Thyroid gland (tissue), 4 donors: Measurements from ENCODE around the gene MAN2A2. TPM values are rescaled to one million over a fixed set of nuclear protein-coding genes. Genes with fewer than 3 reads are reported as not detected.

ENCODE experiments used
- DNase-seq, 2 donors: peaks; one replicate each; pipeline ENCODE4 v3.0.0-alpha.2; 2019
- H3K27ac ChIP-seq, 3 donors: fragments of 200-600 bp; sonication (generic); 1 replicate in 2 of 3; 2 replicates in 1 of 3; pipeline ENCODE4 v1.5.1; 2016 to 2019; ENCODE audit warnings: mild to moderate bottlenecking in 1 of 3, moderate library complexity in 1 of 3
- H3K27me3 ChIP-seq: fragments of 200-600 bp; sonication (generic); one replicate; pipeline ENCODE4 v1.5.1; 2019
- H3K36me3 ChIP-seq, 2 donors: fragments of 200-600 bp; sonication (generic); one replicate each; pipeline ENCODE4 v1.5.1; 2016 to 2019
- H3K4me1 ChIP-seq, 2 donors: fragments of 200-600 bp; sonication (generic); one replicate each; pipeline ENCODE4 v1.5.1; 2017 to 2019
- H3K4me3 ChIP-seq, 3 donors: fragments of 200-600 bp; sonication (generic); replicated peaks in 1 of 3; 1 replicate in 2 of 3; 2 replicates in 1 of 3; pipeline ENCODE4 v1.5.1; 2016; ENCODE audit warnings: mild to moderate bottlenecking in 1 of 3
- H3K9me3 ChIP-seq: fragments of 200-600 bp; sonication (generic); one replicate; pipeline ENCODE4 v1.5.1; 2017
- POLR2A ChIP-seq, 2 donors: fragments of 450-650 bp; IDR thresholded peaks; one replicate each; pipeline ENCODE4 v1.6.1; 2017; ENCODE audit warnings: antibody characterized with exemption in 2 of 2, mild to moderate bottlenecking in 2 of 2, moderate library complexity in 1 of 2
- WGBS, 2 donors: methylation state at CpG; one replicate each; pipeline ENCODE4 v1.1.5; 2017; 5-methylcytosine and 5-hydroxymethylcytosine counted together
- intact Hi-C: fragments of 100-400 bp; cut with DNase I; formaldehyde crosslinking; loops from one replicate; pipeline ENCODE4 v1.15.1; 2023
- total RNA-seq, 4 donors: library from RNA; depleted of rRNA; stranded (reverse); fragments of >200 nt; gene quantifications; one replicate each; pipeline ENCODE4 v1.2.3, GENCODE V29; 2016
- TF ChIP-seq, protein P1 (sequence below), 6 experiments: fragments of 200-600 bp in 3 of 6; fragments of 450-650 bp in 3 of 6; sonication (generic) in 3 of 6; IDR thresholded peaks; one replicate each; pipeline ENCODE4 v1.5.1; 2016 to 2019; ENCODE audit warnings: antibody characterized with exemption in 6 of 6, mild to moderate bottlenecking in 2 of 6, inconsistent platforms in 1 of 6, moderate library complexity in 1 of 6

MAN2A2 gene
- total RNA-seq, 4 donors from 2014 or later: 30.1 to 129 (median 58.9) TPM

DNA sequence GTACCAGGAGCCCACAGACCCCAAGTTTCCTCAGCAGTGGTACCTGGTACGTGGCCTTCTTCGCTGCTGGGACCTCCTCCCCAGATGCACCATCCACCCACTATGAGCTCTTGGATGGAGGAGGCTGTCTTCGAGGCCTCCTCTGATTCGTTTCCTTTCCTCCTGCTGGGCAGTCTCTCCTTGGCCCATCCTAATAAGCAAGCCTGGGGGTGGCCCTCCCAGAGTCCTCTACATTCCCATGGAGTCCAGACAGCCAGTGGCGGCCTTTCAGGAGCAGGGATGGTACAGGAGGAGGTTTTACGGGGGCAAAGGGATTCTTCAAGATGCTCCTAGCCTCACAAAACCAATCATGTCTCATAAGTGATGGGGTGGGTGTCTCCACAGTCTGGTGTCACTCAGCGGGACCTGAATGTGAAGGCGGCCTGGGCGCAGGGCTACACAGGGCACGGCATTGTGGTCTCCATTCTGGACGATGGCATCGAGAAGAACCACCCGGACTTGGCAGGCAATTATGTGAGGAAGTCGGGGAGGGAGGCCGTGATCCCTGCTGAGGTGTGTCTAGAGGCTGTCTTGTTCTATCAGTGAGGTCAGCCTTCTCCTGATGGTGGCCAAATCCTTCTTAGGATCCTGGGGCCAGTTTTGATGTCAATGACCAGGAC is 26.5 kb upstream of the MAN2A2 start:
- Histone ChIP-seq H3K4me3 (no peak overlapping the region), H3K27me3 (no peaks in the 10 kb centered on the region), H3K9me3 (no peaks in the 10 kb centered on the region), H3K36me3 (peaks cover 57 to 60% of the 10 kb centered on the region in 2 donors), H3K4me1 (peaks cover 24 to 28% of the 10 kb centered on the region in 2 donors), H3K27ac (no peak overlapping the region)
- intact Hi-C loops: loop anchor here (5.0 kb wide), 1 partner anchor 179 kb away; no protein-coding TSS in a partner anchor
- WGBS, 2 donors: 93 to 94% methylated on average over 15 of the region's 15 CpGs
- no peak for DNase-seq
- no peak for TF ChIP-seq POLR2A (IDR thresholded peaks at IDR 0.05)
- TF ChIP-seq, protein P1, sequence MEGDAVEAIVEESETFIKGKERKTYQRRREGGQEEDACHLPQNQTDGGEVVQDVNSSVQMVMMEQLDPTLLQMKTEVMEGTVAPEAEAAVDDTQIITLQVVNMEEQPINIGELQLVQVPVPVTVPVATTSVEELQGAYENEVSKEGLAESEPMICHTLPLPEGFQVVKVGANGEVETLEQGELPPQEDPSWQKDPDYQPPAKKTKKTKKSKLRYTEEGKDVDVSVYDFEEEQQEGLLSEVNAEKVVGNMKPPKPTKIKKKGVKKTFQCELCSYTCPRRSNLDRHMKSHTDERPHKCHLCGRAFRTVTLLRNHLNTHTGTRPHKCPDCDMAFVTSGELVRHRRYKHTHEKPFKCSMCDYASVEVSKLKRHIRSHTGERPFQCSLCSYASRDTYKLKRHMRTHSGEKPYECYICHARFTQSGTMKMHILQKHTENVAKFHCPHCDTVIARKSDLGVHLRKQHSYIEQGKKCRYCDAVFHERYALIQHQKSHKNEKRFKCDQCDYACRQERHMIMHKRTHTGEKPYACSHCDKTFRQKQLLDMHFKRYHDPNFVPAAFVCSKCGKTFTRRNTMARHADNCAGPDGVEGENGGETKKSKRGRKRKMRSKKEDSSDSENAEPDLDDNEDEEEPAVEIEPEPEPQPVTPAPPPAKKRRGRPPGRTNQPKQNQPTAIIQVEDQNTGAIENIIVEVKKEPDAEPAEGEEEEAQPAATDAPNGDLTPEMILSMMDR (IDR thresholded peaks at IDR 0.05): no peak

DNA sequence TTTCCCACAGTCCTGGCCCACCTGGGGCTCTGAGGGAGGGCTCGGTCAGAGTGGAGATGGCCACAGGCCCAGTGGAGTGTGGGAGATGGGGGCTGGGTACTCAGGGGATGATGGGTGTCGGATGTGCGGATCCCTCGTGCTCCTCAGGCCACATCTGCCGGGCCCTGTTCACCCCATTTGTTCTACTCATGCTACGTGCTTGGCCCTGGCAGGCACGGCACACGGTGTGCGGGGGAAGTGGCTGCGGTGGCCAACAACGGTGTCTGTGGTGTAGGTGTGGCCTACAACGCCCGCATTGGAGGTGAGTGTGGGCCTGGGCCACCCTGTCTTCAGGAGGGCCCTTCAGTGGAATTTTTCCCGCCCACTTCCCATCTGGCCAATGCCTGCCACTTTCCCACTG is 25.8 kb upstream of the MAN2A2 start:
- peaks cover 22 to 28% of the 10 kb centered on the region in 2 donors for H3K4me1 ChIP-seq
- H3K27ac ChIP-seq: no peak overlapping the region
- peaks cover 62 to 66% of the 10 kb centered on the region in 2 donors for H3K36me3 ChIP-seq
- TF ChIP-seq POLR2A (IDR thresholded peaks at IDR 0.05): no peak
- TF ChIP-seq, protein P1 (IDR thresholded peaks at IDR 0.05): no peak
- 95 to 98% methylated on average over 13 to 14 of the region's 14 CpGs for WGBS, 2 donors
- no peaks in the 10 kb centered on the region for H3K9me3 ChIP-seq
- DNase-seq: no peak
- no peak overlapping the region for H3K4me3 ChIP-seq
- H3K27me3 ChIP-seq: no peaks in the 10 kb centered on the region
- intact Hi-C loops: loop anchor here (5.0 kb wide), 1 partner anchor 180 kb away; no protein-coding TSS in a partner anchor

DNA sequence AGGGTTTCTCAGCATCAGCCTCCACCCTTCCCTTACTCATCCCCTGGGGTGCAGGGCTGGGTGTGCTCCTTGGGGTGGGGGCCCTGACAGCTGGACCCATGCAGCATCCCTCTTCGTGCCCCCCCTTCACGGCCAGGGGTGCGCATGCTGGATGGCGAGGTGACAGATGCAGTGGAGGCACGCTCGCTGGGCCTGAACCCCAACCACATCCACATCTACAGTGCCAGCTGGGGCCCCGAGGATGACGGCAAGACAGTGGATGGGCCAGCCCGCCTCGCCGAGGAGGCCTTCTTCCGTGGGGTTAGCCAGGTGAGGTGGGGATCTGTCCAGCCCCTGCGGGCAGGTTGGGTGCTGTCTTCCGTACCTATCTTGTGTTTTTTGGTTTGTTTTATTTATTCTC is 25.1 kb upstream of the MAN2A2 start:
- Histone ChIP-seq H3K4me3 (no peak overlapping the region), H3K4me1 (peaks cover 15 to 25% of the 10 kb centered on the region in 2 donors), H3K9me3 (no peaks in the 10 kb centered on the region), H3K36me3 (peaks cover 62 to 66% of the 10 kb centered on the region in 2 donors), H3K27ac (no peak overlapping the region), H3K27me3 (no peaks in the 10 kb centered on the region)
- no peak for DNase-seq
- intact Hi-C loops: loop anchor here (5.0 kb wide), 1 partner anchor 181 kb away; no protein-coding TSS in a partner anchor
- TF ChIP-seq, protein P1 (IDR thresholded peaks at IDR 0.05): no peak
- no peak for TF ChIP-seq POLR2A (IDR thresholded peaks at IDR 0.05)
- WGBS, 2 donors: 93 to 95% methylated on average over 13 of the region's 14 CpGs

DNA sequence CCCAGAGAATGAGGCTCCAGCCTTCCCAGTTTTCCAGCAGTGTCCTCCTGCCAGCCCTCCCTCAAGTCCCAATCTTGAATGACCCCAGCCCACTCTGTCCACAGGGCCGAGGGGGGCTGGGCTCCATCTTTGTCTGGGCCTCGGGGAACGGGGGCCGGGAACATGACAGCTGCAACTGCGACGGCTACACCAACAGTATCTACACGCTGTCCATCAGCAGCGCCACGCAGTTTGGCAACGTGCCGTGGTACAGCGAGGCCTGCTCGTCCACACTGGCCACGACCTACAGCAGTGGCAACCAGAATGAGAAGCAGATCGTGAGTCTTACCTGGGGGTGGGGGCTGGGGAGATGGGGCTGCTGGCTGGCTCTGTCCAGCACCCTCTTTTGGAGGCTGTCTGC is 24.4 kb upstream of the MAN2A2 start:
- Histone ChIP-seq H3K4me1 (peaks cover 13 to 25% of the 10 kb centered on the region in 2 donors), H3K27ac (no peak overlapping the region), H3K9me3 (no peaks in the 10 kb centered on the region), H3K27me3 (no peaks in the 10 kb centered on the region), H3K4me3 (no peak overlapping the region), H3K36me3 (peaks cover 62 to 66% of the 10 kb centered on the region in 2 donors)
- no peak for TF ChIP-seq POLR2A (IDR thresholded peaks at IDR 0.05)
- TF ChIP-seq, protein P1 (IDR thresholded peaks at IDR 0.05): no peak
- 95 to 99% methylated on average over 13 to 14 of the region's 15 CpGs for WGBS, 2 donors
- no peak for DNase-seq
- intact Hi-C loops: loop anchor here (5.0 kb wide), 1 partner anchor 181 kb away; no protein-coding TSS in a partner anchor

DNA sequence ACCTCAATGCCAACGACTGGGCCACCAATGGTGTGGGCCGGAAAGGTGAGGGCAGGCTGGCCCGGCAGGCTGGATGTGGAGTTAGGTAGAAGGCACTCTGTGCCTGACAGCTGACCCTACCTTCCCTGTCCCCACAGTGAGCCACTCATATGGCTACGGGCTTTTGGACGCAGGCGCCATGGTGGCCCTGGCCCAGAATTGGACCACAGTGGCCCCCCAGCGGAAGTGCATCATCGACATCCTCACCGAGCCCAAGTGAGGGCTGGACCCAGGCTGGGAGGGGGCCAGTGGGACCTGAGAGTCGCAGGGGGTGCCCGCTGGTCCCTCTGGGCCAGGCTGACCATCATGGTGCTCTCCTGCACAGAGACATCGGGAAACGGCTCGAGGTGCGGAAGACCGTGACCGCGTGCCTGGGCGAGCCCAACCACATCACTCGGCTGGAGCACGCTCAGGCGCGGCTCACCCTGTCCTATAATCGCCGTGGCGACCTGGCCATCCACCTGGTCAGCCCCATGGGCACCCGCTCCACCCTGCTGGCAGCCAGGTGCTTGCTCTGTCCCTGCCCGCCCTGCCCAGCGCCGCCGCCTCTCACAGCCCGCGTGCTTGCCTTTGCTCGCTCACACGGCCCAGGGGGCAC is 23.3 kb upstream of the MAN2A2 start:
- H3K27ac ChIP-seq: no peak overlapping the region
- peaks cover 62 to 66% of the 10 kb centered on the region in 2 donors for H3K36me3 ChIP-seq
- peaks cover 16 to 25% of the 10 kb centered on the region in 2 donors for H3K4me1 ChIP-seq
- DNase-seq: no peak
- no peaks in the 10 kb centered on the region for H3K9me3 ChIP-seq
- no peak overlapping the region for H3K4me3 ChIP-seq
- H3K27me3 ChIP-seq: no peaks in the 10 kb centered on the region
- WGBS, 2 donors: 90 to 94% methylated on average over 12 to 18 of the region's 35 CpGs
- intact Hi-C loops: loop anchor here (5.0 to 10.0 kb wide), 2 partner anchors 183 to 555 kb away; no protein-coding TSS in a partner anchor
- TF ChIP-seq, protein P1 (IDR thresholded peaks at IDR 0.05): no peak
- no peak for TF ChIP-seq POLR2A (IDR thresholded peaks at IDR 0.05)
